WTC11 (cell line): Measurements from ENCODE around the gene MOB3B. TPM values are rescaled to one million over a fixed set of nuclear protein-coding genes. Genes with fewer than 3 reads are reported as not detected.
"Not testable (repeated sequence)": the region's sequence is repeated elsewhere in the genome, so short reads cannot be mapped to it uniquely, and the experiment has no call there.

Source experiments
- ATAC-seq: fragments of 200-7000 bp; cut with Tn5 transposase; 2 replicates; pipeline ENCODE4 v1.10.0; 2021; ENCODE audit warnings: mild to moderate bottlenecking, moderate library complexity
- CTCF ChIA-PET: fragments of 300-600 bp; sonication (Branson Sonifier 250); formaldehyde crosslinking; loops from one replicate; lab custom pipeline; 2021; ENCODE audit warnings: antibody characterized with exemption; lab: Charles Lee
- POLR2A ChIA-PET: fragments of 350-600 bp; sonication (Branson Sonifier 250); formaldehyde crosslinking; loops from one replicate; lab custom pipeline; 2021; ENCODE audit warnings: antibody characterized with exemption; lab: Charles Lee
- DNase-seq: peaks from one replicate; pipeline ENCODE4 v3.0.0; 2021; ENCODE audit warnings: low spot score
- H3K27ac Mint-ChIP-seq: 2 replicates; pipeline ENCODE4 v1.8.0; 2021; ENCODE audit warnings: mixed read lengths
- H3K27me3 Mint-ChIP-seq: 2 replicates; pipeline ENCODE4 v1.8.0; 2021; ENCODE audit warnings: low read depth, mild to moderate bottlenecking, moderate library complexity, mixed read lengths
- H3K36me3 Mint-ChIP-seq: 2 replicates; pipeline ENCODE4 v1.8.0; 2021; ENCODE audit warnings: mixed read lengths
- H3K4me1 Mint-ChIP-seq: 2 replicates; pipeline ENCODE4 v1.8.0; 2022; ENCODE audit warnings: mixed read lengths
- H3K4me3 Mint-ChIP-seq: 2 replicates; pipeline ENCODE4 v1.8.0; 2021; ENCODE audit warnings: mild to moderate bottlenecking, moderate library complexity, mixed read lengths
- H3K9me3 Mint-ChIP-seq: 2 replicates; pipeline ENCODE4 v1.8.0; 2021; ENCODE audit warnings: mixed read lengths
- CREM ChIP-seq: sonication (generic); formaldehyde crosslinking; IDR thresholded peaks from 2 replicates; pipeline ENCODE4 v1.8.1; 2022; ENCODE audit warnings: mild to moderate bottlenecking, missing genetic modification reagents, moderate library complexity
- ELF4 ChIP-seq: sonication (generic); formaldehyde crosslinking; IDR thresholded peaks from 2 replicates; pipeline ENCODE4 v1.8.1; 2022; ENCODE audit warnings: low read depth, mild to moderate bottlenecking, moderate library complexity, missing genetic modification reagents
- FOXJ3 ChIP-seq: sonication (generic); formaldehyde crosslinking; IDR thresholded peaks from 2 replicates; pipeline ENCODE4 v1.9.0; 2021; ENCODE audit warnings: missing genetic modification reagents, mild to moderate bottlenecking, borderline replicate concordance
- IRF2 ChIP-seq: sonication (generic); formaldehyde crosslinking; IDR thresholded peaks from 2 replicates; pipeline ENCODE4 v1.8.0; 2022; ENCODE audit warnings: low read depth, missing genetic modification reagents, borderline replicate concordance
- MAX ChIP-seq: sonication (generic); formaldehyde crosslinking; IDR thresholded peaks from 2 replicates; pipeline ENCODE4 v1.8.0; 2022; ENCODE audit warnings: mild to moderate bottlenecking, missing genetic modification reagents
- NFATC4 ChIP-seq: fragments of 250-450 bp; sonication (Bioruptor Pico); IDR thresholded peaks from 2 replicates; pipeline ENCODE4 v1.9.0; 2021; ENCODE audit warnings: mild to moderate bottlenecking
- NR1H2 ChIP-seq: sonication (generic); formaldehyde crosslinking; IDR thresholded peaks from 2 replicates; pipeline ENCODE4 v1.9.0; 2021; ENCODE audit warnings: mild to moderate bottlenecking, moderate library complexity, missing genetic modification reagents
- PRDM15 ChIP-seq: sonication (generic); formaldehyde crosslinking; IDR thresholded peaks from 2 replicates; pipeline ENCODE4 v1.8.0; 2022; ENCODE audit warnings: missing genetic modification reagents
- PRRX2 ChIP-seq: fragments of 250-450 bp; sonication (Bioruptor Pico); IDR thresholded peaks from 2 replicates; pipeline ENCODE4 v1.8.0; 2021; ENCODE audit warnings: mild to moderate bottlenecking
- SMAD3 ChIP-seq: sonication (generic); formaldehyde crosslinking; IDR thresholded peaks from 2 replicates; pipeline ENCODE4 v1.8.0; 2022; ENCODE audit warnings: missing genetic modification reagents, mild to moderate bottlenecking, borderline replicate concordance
- TEAD1 ChIP-seq: sonication (generic); formaldehyde crosslinking; IDR thresholded peaks from 2 replicates; pipeline ENCODE4 v1.8.0; 2022; ENCODE audit warnings: mild to moderate bottlenecking, missing genetic modification reagents
- USF1 ChIP-seq: sonication (generic); formaldehyde crosslinking; IDR thresholded peaks from 2 replicates; pipeline ENCODE4 v1.8.0; 2022; ENCODE audit warnings: mild to moderate bottlenecking, missing genetic modification reagents
- ZBTB43 ChIP-seq: sonication (generic); formaldehyde crosslinking; IDR thresholded peaks from 2 replicates; pipeline ENCODE4 v1.8.1; 2023; ENCODE audit warnings: mild to moderate bottlenecking, missing genetic modification reagents
- ZMAT4 ChIP-seq: fragments of 250-450 bp; sonication (Bioruptor Pico); IDR thresholded peaks from 2 replicates; pipeline ENCODE4 v1.9.0; 2021; ENCODE audit warnings: mild to moderate bottlenecking
- ZNF219 ChIP-seq: sonication (generic); formaldehyde crosslinking; IDR thresholded peaks from 2 replicates; pipeline ENCODE4 v1.8.0; 2023; ENCODE audit warnings: missing genetic modification reagents, mild to moderate bottlenecking, borderline replicate concordance
- ZNF281 ChIP-seq: sonication (generic); formaldehyde crosslinking; IDR thresholded peaks from 2 replicates; pipeline ENCODE4 v1.8.0; 2023; ENCODE audit warnings: mild to moderate bottlenecking, missing genetic modification reagents
- ZNF317 ChIP-seq: sonication (generic); formaldehyde crosslinking; IDR thresholded peaks from 2 replicates; pipeline ENCODE4 v1.8.1; 2023; ENCODE audit warnings: low read depth, mild to moderate bottlenecking, moderate library complexity, missing genetic modification reagents, borderline replicate concordance
- ZNF416 ChIP-seq: fragments of 250-450 bp; sonication (Bioruptor Pico); IDR thresholded peaks from 2 replicates; pipeline ENCODE4 v1.9.0; 2021; ENCODE audit warnings: mild to moderate bottlenecking, inconsistent platforms
- ZNF671 ChIP-seq: fragments of 250-450 bp; sonication (Bioruptor Pico); IDR thresholded peaks from 2 replicates; pipeline ENCODE4 v1.8.0; 2021; ENCODE audit warnings: mild to moderate bottlenecking
- total RNA-seq: library from RNA; stranded (reverse); gene quantifications from 3 replicates; pipeline ENCODE4 v1.2.3, GENCODE V29; 2021

The MOB3B gene
- total RNA-seq, 1 experiment from 2014 or later, result 25.1 TPM

DNA sequence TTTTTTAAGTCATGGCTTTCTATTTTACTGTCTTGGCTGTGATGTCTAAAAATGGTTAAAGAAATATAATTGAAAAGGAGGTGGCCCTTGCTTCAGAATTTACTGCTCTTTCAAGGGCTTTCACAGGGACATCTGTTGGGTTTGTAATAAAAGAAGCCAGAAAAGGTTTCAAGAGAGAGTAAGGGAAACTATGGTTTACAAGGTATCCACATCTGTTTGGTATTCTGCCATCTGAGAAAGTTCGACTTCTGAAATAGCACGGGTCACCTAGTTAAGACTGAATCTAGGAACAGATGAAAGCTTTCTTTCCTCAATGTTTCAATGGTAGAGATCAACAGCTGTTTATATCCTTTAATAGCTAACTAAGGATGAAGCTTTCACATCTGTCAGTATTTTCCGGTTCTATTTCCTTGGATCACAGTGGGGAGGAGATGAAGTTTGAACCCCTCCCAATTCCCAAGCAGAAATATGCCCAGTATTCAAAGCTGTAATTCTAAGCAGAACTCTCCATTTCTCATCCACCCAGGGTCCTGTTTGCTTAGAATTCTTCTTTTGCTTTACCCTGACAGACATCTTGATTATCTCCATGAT lies 78.3 kb downstream of the MOB3B start (continued):
- TF ChIP-seq TEAD1 (CRISPR knock-in tag), result no peak

DNA sequence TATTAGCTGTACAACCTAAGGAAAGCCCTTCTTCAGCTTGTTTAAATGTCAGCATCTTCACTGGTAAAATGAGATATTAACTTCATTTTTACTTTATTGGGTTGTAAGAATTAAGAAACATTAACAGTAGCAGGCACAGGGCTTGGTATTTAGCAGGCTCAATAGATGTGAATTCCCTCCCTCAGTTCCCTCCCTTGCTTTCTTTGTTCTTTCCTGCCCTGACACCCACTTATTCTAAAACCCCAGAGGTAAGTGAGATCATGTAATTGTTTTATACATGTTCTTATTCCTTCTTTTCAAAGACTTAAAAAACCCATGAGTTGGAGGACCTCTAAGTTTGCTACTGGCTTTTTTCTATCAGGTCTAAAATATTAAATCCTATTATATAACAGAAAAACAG lies 78.9 kb downstream of the MOB3B start:
- Mint-ChIP-seq H3K4me1 (peaks cover 66% of the 10 kb centered on the region), H3K4me3 (no peak overlapping the region), H3K36me3 (peaks cover 27% of the 10 kb centered on the region), H3K27me3 (no peaks in the 10 kb centered on the region), H3K27ac (no peak overlapping the region), H3K9me3 (peaks cover 3% of the 10 kb centered on the region; the same call in 1 of the 2 replicates)
- TF ChIP-seq SMAD3 (CRISPR knock-in tag) (no peak), FOXJ3 (CRISPR knock-in tag) (no peak), NR1H2 (CRISPR knock-in tag) (no peak), ZNF219 (CRISPR knock-in tag) (no peak), IRF2 (CRISPR knock-in tag) (no peak), NFATC4 (CRISPR knock-in tag) (no peak), ZBTB43 (CRISPR knock-in tag) (no peak), ELF4 (CRISPR knock-in tag) (no peak), CREM (CRISPR knock-in tag) (no peak), ZNF416 (CRISPR knock-in tag) (no peak), PRDM15 (CRISPR knock-in tag) (no peak), PRRX2 (CRISPR knock-in tag) (no peak), TEAD1 (CRISPR knock-in tag) (no peak), ZNF317 (CRISPR knock-in tag) (no peak), ZMAT4 (CRISPR knock-in tag) (no peak), USF1 (CRISPR knock-in tag) (no peak), ZNF281 (no peak), MAX (CRISPR knock-in tag) (no peak), ZNF671 (CRISPR knock-in tag) (no peak)
- no peak for ATAC-seq
- ChIA-PET CTCF (no interaction called here), POLR2A (no interaction called here)
- no peak for DNase-seq

- H3K27ac Mint-ChIP-seq, CTCF ChIA-PET, DNase-seq, H3K36me3 Mint-ChIP-seq, H3K4me3 Mint-ChIP-seq, H3K9me3 Mint-ChIP-seq, POLR2A ChIA-PET, ATAC-seq, H3K27me3 Mint-ChIP-seq: not testable (repeated sequence)
- H3K4me1 Mint-ChIP-seq, result peaks cover 59% of the 10 kb centered on the region
Measured at GRCh38 chr9:27448356-27448755, 81.3 kb downstream of the MOB3B start.
